Adrenal gland (tissue), 12 donors: ENCODE measurements around the gene GSTA3. TPM values are rescaled to one million over a fixed set of nuclear protein-coding genes. Genes with fewer than 3 reads are reported as not detected.
"Not testable (repeated sequence)": the region's sequence is repeated elsewhere in the genome, so short reads cannot be mapped to it uniquely, and the experiment has no call there.

Experiments
- DNase-seq, 7 donors: peaks; one replicate each; pipeline ENCODE4 v3.0.0-alpha.2; 2019 to 2020
- H3K27ac ChIP-seq, 5 donors: fragments of 200-600 bp; sonication (generic) in 4 of 5; 1 replicate in 3 of 5; 2 replicates in 2 of 5; pipeline versions ENCODE4 v1.5.1 to v1.8.0; 2016 to 2020; ENCODE audit warnings: mild to moderate bottlenecking in 1 of 5
- H3K27me3 ChIP-seq: fragments of 200-600 bp; 2 replicates; pipeline ENCODE4 v1.8.0; 2021
- H3K36me3 ChIP-seq, 2 donors: fragments of 200-600 bp; replicated peaks in 1 of 2; 1 replicate in 1 of 2; 2 replicates in 1 of 2; pipeline versions ENCODE4 v1.5.1 to v1.8.0; 2018 to 2022
- H3K4me1 ChIP-seq, 2 donors: fragments of 200-600 bp; replicated peaks in 1 of 2; 1 replicate in 1 of 2; 2 replicates in 1 of 2; pipeline versions ENCODE4 v1.5.1 to v1.8.0; 2018 to 2021
- H3K4me3 ChIP-seq, 4 donors: fragments of 200-600 bp; sonication (generic) in 3 of 4; one replicate each; pipeline ENCODE4 v1.5.1; 2016 to 2018
- H3K9me3 ChIP-seq, 3 donors: fragments of 200-600 bp; sonication (generic) in 1 of 3; replicated peaks in 1 of 3; 1 replicate in 2 of 3; 2 replicates in 1 of 3; pipeline versions ENCODE4 v1.5.1 to v1.8.0; 2016 to 2021
- POLR2A ChIP-seq, 2 donors: fragments of 450-650 bp; IDR thresholded peaks; one replicate each; pipeline ENCODE4 v1.6.1; 2017; ENCODE audit warnings: antibody characterized with exemption in 2 of 2, mild to moderate bottlenecking in 2 of 2, moderate library complexity in 1 of 2
- WGBS, 4 donors: extraction: QIAGEN DNeasy Blood & Tissue Kit in 2 of 4; methylation state at CpG; one replicate each; pipeline versions ENCODE4 v1.1.5 to v1.1.7; 2013 to 2017; 5-methylcytosine and 5-hydroxymethylcytosine counted together
- intact Hi-C, 2 donors: fragments of 100-400 bp; cut with DNase I; formaldehyde crosslinking; loops; one replicate each; pipeline versions ENCODE4 v1.14.1 to v1.15.0; 2022 to 2023
- polyA plus RNA-seq, 3 donors: library from polyadenylated mRNA; stranded (reverse); fragments of 200-250 nt in 2 of 3; fragments of 350-450 nt in 1 of 3; fragmentation: Illumina TruSeq in 1 of 3; extraction: RNeasy Lipid Tissue Mini Kit (QIAGEN cat#74804) in 1 of 3; gene quantifications; one replicate each; pipeline ENCODE4 v1.2.3, GENCODE V29; 2013 to 2014
- total RNA-seq, 9 donors: library from RNA; depleted of rRNA in 4 of 9; stranded (reverse); fragments of >200 nt in 4 of 9; fragments of 120-200 nt in 1 of 9; fragmentation: NEBNext Ultra II Directional in 1 of 9; extraction: Animal tissue kit (Norgen Biotek cat#: 25700) in 1 of 9; gene quantifications; one replicate each; pipeline versions ENCODE4 v1.1.0 to v1.2.4, GENCODE V29; 2013 to 2023
- TF ChIP-seq, protein P1 (sequence below), 6 experiments: fragments of 450-650 bp in 4 of 6; fragments of 200-600 bp in 2 of 6; sonication (generic) in 1 of 6; IDR thresholded peaks; 1 replicate in 5 of 6; 2 replicates in 1 of 6; pipeline versions ENCODE4 v1.5.1 to v1.8.0; 2016 to 2021; ENCODE audit warnings: antibody characterized with exemption in 6 of 6, mild to moderate bottlenecking in 2 of 6, moderate library complexity in 1 of 6
- donor health status: healthy with polysubstance abuse.
- donor health status: Bipolar disorder and iron deficiency.
- donor health status: DM: yes; HTN: yes; CAD: no.
- donor health status: DM: no; HTN: no; CAD: no.
- donor health status: DM: no; HTN: no; CAD: no.
- donor health status: DM: yes; HTN: yes; CAD: no.

Gene GSTA3
- total and polyA plus RNA-seq, 12 donors, result 8.1 to 431 (median 43.0) TPM

DNA sequence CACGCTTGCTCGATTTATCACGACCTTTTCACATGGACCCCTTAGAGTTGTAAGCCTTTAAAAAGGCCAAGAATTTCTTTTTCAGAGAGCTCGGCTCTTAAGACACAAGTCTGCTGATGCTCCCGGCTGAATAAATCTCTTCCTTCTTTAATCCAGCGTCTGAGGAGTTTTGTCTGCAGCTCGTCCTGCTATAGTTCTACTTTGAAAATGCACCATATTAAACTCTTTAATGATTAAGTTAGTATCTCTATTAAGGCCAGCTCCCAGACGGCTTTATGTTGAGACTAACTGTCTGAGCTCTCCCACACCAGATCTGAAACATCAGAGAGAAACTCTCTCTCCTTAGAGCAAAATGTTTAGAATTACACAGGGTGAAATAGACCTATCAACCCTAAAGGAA, 18.0 kb upstream of the GSTA3 start:
- Histone ChIP-seq H3K4me1 (peaks cover 5 to 13% of the 10 kb centered on the region in 2 donors), H3K27ac (no peak overlapping the region), H3K9me3 (no peaks in the 10 kb centered on the region), H3K27me3 (no peaks in the 10 kb centered on the region), H3K36me3 (no peaks in the 10 kb centered on the region), H3K4me3 (no peak overlapping the region)
- TF ChIP-seq, protein P1, sequence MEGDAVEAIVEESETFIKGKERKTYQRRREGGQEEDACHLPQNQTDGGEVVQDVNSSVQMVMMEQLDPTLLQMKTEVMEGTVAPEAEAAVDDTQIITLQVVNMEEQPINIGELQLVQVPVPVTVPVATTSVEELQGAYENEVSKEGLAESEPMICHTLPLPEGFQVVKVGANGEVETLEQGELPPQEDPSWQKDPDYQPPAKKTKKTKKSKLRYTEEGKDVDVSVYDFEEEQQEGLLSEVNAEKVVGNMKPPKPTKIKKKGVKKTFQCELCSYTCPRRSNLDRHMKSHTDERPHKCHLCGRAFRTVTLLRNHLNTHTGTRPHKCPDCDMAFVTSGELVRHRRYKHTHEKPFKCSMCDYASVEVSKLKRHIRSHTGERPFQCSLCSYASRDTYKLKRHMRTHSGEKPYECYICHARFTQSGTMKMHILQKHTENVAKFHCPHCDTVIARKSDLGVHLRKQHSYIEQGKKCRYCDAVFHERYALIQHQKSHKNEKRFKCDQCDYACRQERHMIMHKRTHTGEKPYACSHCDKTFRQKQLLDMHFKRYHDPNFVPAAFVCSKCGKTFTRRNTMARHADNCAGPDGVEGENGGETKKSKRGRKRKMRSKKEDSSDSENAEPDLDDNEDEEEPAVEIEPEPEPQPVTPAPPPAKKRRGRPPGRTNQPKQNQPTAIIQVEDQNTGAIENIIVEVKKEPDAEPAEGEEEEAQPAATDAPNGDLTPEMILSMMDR (IDR thresholded peaks at IDR 0.05), result no peak
- TF ChIP-seq POLR2A (IDR thresholded peaks at IDR 0.05), result no peak
- intact Hi-C loops, result no loop called here
- DNase-seq, result no peak
- 72 to 82% (median 76%) methylated on average over 8 of the region's 8 CpGs for WGBS, 4 donors

DNA sequence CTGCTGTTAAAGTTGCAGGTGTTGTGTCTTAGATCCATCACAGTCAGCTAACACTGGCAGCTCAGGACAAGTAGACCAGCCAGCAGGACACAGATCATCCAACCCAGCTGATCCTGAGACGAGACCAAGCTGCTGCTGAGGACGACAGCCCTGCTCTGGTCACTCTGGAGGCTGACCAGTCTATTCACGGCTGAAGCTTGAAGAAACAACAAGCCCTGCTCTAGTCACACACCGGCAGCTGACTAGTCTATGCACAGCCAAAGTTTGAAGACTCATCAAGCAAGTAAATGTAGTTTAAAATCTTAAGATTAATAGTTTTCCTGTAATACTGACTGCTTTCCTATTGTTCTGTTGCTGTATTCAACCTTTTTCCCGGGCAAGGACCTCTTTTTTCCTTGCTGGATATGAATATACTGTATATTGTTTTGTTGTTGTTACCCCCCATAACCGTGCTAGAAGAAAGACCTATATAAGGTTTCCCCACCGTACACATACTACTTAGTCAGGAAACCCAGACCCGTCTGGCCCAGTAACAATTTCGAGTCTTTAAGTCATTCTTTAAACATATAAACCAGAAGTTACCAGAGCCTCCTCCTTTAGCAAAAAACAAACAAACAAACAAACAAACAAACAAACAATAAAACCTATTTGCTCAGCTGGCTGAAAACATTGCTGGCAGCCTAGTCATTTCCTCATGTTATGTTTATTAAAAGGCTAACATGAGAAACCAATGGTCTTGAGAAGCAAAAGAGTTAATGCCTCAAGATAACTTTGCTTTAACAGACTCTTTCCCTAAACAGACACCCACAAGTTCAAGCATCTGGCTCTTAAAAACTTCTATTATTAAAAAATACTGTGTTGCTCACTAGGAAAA, 16.7 kb upstream of the GSTA3 start:
- H3K9me3 ChIP-seq, result no peaks in the 10 kb centered on the region
- H3K27me3 ChIP-seq, result no peaks in the 10 kb centered on the region
- no peaks in the 10 kb centered on the region for H3K36me3 ChIP-seq
- TF ChIP-seq, protein P1 (IDR thresholded peaks at IDR 0.05), result no peak
- WGBS, 4 donors, result 70 to 75% (median 72%) methylated on average over 9 of the region's 9 CpGs
- H3K27ac ChIP-seq, result peak overlapping the region in 2 of 5 donors; percentile 35 to 45
- intact Hi-C loops, result no loop called here
- DNase-seq, result no peak
- no peak overlapping the region for H3K4me3 ChIP-seq
- H3K4me1 ChIP-seq, result peaks cover 5 to 13% of the 10 kb centered on the region in 2 donors

DNA sequence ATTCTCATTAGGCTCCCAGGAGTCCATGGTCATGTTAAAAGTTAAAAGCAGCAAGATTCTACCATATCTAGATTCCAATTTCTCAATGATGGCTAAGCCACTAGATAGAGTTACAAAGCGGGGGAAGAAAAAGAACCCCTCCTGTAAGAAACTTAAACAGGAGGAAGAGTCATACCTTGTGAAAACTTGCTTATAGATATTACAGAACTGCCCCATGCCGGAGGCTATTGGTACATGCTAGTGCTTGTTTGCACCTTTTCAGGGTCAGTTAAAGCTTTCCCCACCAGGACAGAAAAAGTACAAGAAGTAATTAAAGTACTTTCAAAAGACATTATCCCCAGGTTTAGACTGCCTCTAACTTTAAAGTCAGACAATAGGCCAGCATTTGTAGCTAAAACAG, 15.5 kb upstream of the GSTA3 start:
- peak overlapping the region in 1 of 5 donors; percentile 21 for H3K27ac ChIP-seq
- TF ChIP-seq, protein P1 (IDR thresholded peaks at IDR 0.05), result no peak
- TF ChIP-seq POLR2A (IDR thresholded peaks at IDR 0.05), result no peak
- no peaks in the 10 kb centered on the region for H3K36me3 ChIP-seq
- H3K4me3 ChIP-seq, result no peak overlapping the region
- no peak for DNase-seq
- H3K4me1 ChIP-seq, result peaks cover 3 to 13% of the 10 kb centered on the region in 2 donors
- H3K9me3 ChIP-seq, result no peaks in the 10 kb centered on the region
- no peaks in the 10 kb centered on the region for H3K27me3 ChIP-seq
- intact Hi-C loops, result no loop called here
- 73 to 80% (median 79%) methylated on average over 2 of the region's 2 CpGs for WGBS, 4 donors

DNA sequence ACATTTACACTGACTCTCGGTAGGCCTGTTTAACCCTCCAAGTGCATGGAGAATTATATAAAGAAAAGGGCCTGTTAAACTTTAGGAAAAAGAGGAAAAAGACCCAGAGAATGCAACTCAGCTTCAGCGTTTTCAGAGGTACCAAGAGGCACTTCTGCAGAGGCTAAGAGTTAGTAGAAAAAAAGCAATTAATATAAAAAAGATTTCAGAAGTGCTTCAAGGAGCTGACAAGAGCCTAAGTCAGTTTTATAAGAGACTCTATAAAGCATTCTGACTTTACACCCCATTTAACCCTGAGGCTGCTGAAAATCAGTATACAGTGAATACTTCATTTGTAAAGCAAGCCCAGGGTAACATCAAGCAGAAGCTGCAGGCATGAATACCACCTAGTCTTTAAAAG, 14.2 kb upstream of the GSTA3 start:
- intact Hi-C loops, DNase-seq, H3K36me3 ChIP-seq, H3K9me3 ChIP-seq, H3K4me3 ChIP-seq, H3K4me1 ChIP-seq, H3K27me3 ChIP-seq: not testable (repeated sequence)
- H3K27ac ChIP-seq, result peak overlapping the region in 4 of 5 donors; percentile 44 to 77 (median 54)
- WGBS, 4 donors, result 62 to 73% (median 69%) methylated on average over 2 of the region's 2 CpGs

DNA sequence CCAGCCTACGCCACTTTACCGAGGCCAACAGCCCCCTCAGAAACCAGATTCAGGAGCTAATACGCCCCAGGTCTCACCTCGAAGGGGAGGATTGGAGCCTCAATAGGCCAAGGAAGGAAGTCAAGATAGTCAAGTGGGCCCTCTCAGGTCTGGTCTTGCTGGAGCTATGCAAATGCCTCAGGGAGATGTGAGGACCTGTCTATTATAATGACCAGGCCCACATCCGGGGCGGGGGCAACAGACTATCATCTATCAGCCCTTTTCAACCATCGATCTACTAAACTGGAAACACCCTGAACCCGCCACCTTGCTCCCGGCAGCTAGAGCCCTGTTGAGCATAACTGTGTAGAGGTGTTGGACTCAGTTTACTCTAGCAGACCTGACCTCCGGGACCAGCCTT, 12.7 kb upstream of the GSTA3 start:
- intact Hi-C loops, result no loop called here
- H3K27me3 ChIP-seq, result no peaks in the 10 kb centered on the region
- no peaks in the 10 kb centered on the region for H3K9me3 ChIP-seq
- H3K27ac ChIP-seq, result no peak overlapping the region
- no peak overlapping the region for H3K4me3 ChIP-seq
- H3K36me3 ChIP-seq, result no peaks in the 10 kb centered on the region
- no peak for DNase-seq
- 90 to 95% (median 95%) methylated on average over 10 of the region's 10 CpGs for WGBS, 4 donors
- peaks cover 4 to 9% of the 10 kb centered on the region in 2 donors for H3K4me1 ChIP-seq
- no peak for TF ChIP-seq POLR2A (IDR thresholded peaks at IDR 0.05)
- TF ChIP-seq, protein P1 (IDR thresholded peaks at IDR 0.05), result no peak
